Midbrain (tissue), 1 donor: ENCODE results near the gene UGT2B28.
"Not testable (repeated sequence)": the region's sequence is repeated elsewhere in the genome, so short reads cannot be mapped to it uniquely, and the experiment has no call there.

Experiments used
- DNase-seq: peaks from one replicate; lab custom pipeline; 2025; lab: John Stamatoyannopoulos, UW

Gene UGT2B28

GRCh38 chr4:69343558-69344420 is 63.5 kb downstream of the UGT2B28 start:
- not testable (repeated sequence) for DNase-seq
